H1 (cell line): ENCODE data around the gene TRIM41. TPM values are rescaled to one million over a fixed set of nuclear protein-coding genes. Genes with fewer than 3 reads are reported as not detected.

Source experiments
- BCL11A ChIP-seq, 2 experiments: IDR thresholded peaks; one replicate each; pipeline ENCODE4 v1.6.1; 2011; ENCODE audit warnings: low read depth in 2 of 2, low read length in 2 of 2, mild to moderate bottlenecking in 2 of 2
- BRCA1 ChIP-seq: IDR thresholded peaks from 2 replicates; pipeline ENCODE4 v1.6.1; 2012; ENCODE audit warnings: low read depth, low read length, improper control_type of control experiment
- TCF12 ChIP-seq: IDR thresholded peaks from 2 replicates; pipeline ENCODE4 v1.6.1; 2011; ENCODE audit warnings: low read depth, mild to moderate bottlenecking, low read length
- polyA plus RNA-seq, 7 experiments: library from polyadenylated mRNA; depleted of rRNA in 3 of 7; stranded (reverse) in 5 of 7; unstranded in 2 of 7; fragments of >200 nt in 5 of 7; fragments of 200-250 nt in 2 of 7; gene quantifications; 1 replicate in 5 of 7; 2 replicates in 1 of 7; 4 replicates in 1 of 7; pipeline versions ENCODE4 v1.2.1 to v1.2.3, GENCODE V29; 2011 to 2013; ENCODE audit warnings: missing spikeins in 2 of 7, mixed read lengths in 2 of 7
- total RNA-seq: library from RNA; stranded (reverse); fragmentation: NEBNext Ultra II Directional; extraction: Animal tissue kit (Norgen Biotek cat#: 25700); gene quantifications from 2 replicates; pipeline ENCODE4 v1.2.1, GENCODE V29; 2021
- TF ChIP-seq, protein P1 (sequence below): fragments of 300-600 bp; sonication (generic); IDR thresholded peaks from 2 replicates; pipeline ENCODE4 v1.7.1; 2012; ENCODE audit warnings: low read length, moderate library complexity, mild to moderate bottlenecking, inconsistent platforms; ENCODE audit not compliant: insufficient replicate concordance

Gene TRIM41
- total and polyA plus RNA-seq, 2 of the 8 experiments (the other 6 are each of a cell fraction or from before 2014, with no cell fraction given) = 12.9 to 21.6 TPM

DNA sequence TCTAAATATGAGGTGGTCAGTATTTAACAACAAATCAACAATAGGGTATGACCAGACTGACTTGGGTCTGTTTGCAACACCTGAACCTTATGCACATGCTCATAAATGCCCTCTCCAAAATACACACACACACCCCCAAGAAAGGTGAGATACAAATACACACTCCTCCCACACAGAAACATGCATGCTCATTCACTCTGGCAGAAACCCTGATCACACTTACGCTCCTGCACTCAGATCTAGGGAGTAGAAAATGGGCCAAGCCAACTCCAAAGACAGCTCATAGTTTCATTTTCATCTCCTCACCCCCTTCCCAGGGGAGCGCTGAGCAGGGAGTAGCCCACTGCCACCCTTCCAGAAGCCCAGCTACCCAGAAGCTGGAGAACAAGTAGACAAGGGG is 29.4 kb upstream of the TRIM41 start (continued):
- TF ChIP-seq BCL11A (IDR thresholded peaks at IDR 0.05; ENCODE audit: low read depth in 2 of 2, low read length in 2 of 2) (no peak), TCF12 (no peak), BRCA1 (no peak)
- TF ChIP-seq, protein P1, sequence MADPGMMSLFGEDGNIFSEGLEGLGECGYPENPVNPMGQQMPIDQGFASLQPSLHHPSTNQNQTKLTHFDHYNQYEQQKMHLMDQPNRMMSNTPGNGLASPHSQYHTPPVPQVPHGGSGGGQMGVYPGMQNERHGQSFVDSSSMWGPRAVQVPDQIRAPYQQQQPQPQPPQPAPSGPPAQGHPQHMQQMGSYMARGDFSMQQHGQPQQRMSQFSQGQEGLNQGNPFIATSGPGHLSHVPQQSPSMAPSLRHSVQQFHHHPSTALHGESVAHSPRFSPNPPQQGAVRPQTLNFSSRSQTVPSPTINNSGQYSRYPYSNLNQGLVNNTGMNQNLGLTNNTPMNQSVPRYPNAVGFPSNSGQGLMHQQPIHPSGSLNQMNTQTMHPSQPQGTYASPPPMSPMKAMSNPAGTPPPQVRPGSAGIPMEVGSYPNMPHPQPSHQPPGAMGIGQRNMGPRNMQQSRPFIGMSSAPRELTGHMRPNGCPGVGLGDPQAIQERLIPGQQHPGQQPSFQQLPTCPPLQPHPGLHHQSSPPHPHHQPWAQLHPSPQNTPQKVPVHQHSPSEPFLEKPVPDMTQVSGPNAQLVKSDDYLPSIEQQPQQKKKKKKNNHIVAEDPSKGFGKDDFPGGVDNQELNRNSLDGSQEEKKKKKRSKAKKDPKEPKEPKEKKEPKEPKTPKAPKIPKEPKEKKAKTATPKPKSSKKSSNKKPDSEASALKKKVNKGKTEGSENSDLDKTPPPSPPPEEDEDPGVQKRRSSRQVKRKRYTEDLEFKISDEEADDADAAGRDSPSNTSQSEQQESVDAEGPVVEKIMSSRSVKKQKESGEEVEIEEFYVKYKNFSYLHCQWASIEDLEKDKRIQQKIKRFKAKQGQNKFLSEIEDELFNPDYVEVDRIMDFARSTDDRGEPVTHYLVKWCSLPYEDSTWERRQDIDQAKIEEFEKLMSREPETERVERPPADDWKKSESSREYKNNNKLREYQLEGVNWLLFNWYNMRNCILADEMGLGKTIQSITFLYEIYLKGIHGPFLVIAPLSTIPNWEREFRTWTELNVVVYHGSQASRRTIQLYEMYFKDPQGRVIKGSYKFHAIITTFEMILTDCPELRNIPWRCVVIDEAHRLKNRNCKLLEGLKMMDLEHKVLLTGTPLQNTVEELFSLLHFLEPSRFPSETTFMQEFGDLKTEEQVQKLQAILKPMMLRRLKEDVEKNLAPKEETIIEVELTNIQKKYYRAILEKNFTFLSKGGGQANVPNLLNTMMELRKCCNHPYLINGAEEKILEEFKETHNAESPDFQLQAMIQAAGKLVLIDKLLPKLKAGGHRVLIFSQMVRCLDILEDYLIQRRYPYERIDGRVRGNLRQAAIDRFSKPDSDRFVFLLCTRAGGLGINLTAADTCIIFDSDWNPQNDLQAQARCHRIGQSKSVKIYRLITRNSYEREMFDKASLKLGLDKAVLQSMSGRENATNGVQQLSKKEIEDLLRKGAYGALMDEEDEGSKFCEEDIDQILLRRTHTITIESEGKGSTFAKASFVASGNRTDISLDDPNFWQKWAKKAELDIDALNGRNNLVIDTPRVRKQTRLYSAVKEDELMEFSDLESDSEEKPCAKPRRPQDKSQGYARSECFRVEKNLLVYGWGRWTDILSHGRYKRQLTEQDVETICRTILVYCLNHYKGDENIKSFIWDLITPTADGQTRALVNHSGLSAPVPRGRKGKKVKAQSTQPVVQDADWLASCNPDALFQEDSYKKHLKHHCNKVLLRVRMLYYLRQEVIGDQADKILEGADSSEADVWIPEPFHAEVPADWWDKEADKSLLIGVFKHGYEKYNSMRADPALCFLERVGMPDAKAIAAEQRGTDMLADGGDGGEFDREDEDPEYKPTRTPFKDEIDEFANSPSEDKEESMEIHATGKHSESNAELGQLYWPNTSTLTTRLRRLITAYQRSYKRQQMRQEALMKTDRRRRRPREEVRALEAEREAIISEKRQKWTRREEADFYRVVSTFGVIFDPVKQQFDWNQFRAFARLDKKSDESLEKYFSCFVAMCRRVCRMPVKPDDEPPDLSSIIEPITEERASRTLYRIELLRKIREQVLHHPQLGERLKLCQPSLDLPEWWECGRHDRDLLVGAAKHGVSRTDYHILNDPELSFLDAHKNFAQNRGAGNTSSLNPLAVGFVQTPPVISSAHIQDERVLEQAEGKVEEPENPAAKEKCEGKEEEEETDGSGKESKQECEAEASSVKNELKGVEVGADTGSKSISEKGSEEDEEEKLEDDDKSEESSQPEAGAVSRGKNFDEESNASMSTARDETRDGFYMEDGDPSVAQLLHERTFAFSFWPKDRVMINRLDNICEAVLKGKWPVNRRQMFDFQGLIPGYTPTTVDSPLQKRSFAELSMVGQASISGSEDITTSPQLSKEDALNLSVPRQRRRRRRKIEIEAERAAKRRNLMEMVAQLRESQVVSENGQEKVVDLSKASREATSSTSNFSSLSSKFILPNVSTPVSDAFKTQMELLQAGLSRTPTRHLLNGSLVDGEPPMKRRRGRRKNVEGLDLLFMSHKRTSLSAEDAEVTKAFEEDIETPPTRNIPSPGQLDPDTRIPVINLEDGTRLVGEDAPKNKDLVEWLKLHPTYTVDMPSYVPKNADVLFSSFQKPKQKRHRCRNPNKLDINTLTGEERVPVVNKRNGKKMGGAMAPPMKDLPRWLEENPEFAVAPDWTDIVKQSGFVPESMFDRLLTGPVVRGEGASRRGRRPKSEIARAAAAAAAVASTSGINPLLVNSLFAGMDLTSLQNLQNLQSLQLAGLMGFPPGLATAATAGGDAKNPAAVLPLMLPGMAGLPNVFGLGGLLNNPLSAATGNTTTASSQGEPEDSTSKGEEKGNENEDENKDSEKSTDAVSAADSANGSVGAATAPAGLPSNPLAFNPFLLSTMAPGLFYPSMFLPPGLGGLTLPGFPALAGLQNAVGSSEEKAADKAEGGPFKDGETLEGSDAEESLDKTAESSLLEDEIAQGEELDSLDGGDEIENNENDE = no peak
